SU-DHL-6 (cell line): ENCODE measurements around the gene U2AF2.
"Not testable (repeated sequence)": the region's sequence is repeated elsewhere in the genome, so short reads cannot be mapped to it uniquely, and the experiment has no call there.

Source experiments
- CTCF ChIP-seq: fragments of 200-600 bp; sonication (generic); IDR thresholded peaks from one replicate; pipeline ENCODE4 v1.5.1; 2017; ENCODE audit warnings: antibody characterized with exemption, mild to moderate bottlenecking, low read length, moderate library complexity; ENCODE audit not compliant: insufficient read depth, poor library complexity, severe bottlenecking
- EZH2phosphoT487 ChIP-seq: fragments of 200-600 bp; sonication (generic), shearing (Covaris generic); conservative IDR thresholded peaks from 2 replicates; pipeline ENCODE4 v1.6.1; 2018; ENCODE audit warnings: mild to moderate bottlenecking, antibody characterized with exemption, low read length, moderate library complexity, mixed read lengths

GRCh38 chr19:55717879-55718711, 63.3 kb downstream of the U2AF2 start:
- TF ChIP-seq CTCF, EZH2phosphoT487: not testable (repeated sequence)
